Type B pancreatic cell (in vitro differentiated cells): Measurements from ENCODE around the gene JAG2. TPM values are rescaled to one million over a fixed set of nuclear protein-coding genes. Genes with fewer than 3 reads are reported as not detected.
A peak's percentile ranks its signal among the peaks of the same experiment; 100 is the strongest.

Experiments
- DNase-seq: peaks from one replicate; pipeline ENCODE4 v3.0.0; 2021; ENCODE audit warnings: mixed read lengths; ENCODE audit not compliant: unreplicated experiment; ENCODE audit errors: extremely low spot score
- H3K27ac Mint-ChIP-seq: 2 replicates; pipeline ENCODE4 v1.8.0; 2021; ENCODE audit warnings: mild to moderate bottlenecking, mixed read lengths
- H3K27me3 Mint-ChIP-seq: 2 replicates; pipeline ENCODE4 v1.8.0; 2021; ENCODE audit warnings: mixed read lengths
- H3K36me3 Mint-ChIP-seq: 2 replicates; pipeline ENCODE4 v1.8.0; 2021; ENCODE audit warnings: mixed read lengths
- H3K4me1 Mint-ChIP-seq: one replicate; pipeline ENCODE4 v1.8.0; 2021; ENCODE audit warnings: mixed read lengths; ENCODE audit not compliant: unreplicated experiment
- H3K4me3 Mint-ChIP-seq: 2 replicates; pipeline ENCODE4 v1.8.0; 2021; ENCODE audit warnings: mild to moderate bottlenecking, mixed read lengths
- H3K9me3 Mint-ChIP-seq: 2 replicates; pipeline ENCODE4 v1.8.0; 2021; ENCODE audit warnings: mixed read lengths
- microRNA-seq: library from miRNA; unstranded; fragments of <30 nt; microRNA quantifications from one replicate; pipeline ENCODE4, GENCODE V29; 2020
- total RNA-seq: library from RNA; stranded (reverse); gene quantifications from 2 replicates; pipeline ENCODE4 v1.2.1, GENCODE V29; 2021; ENCODE audit warnings: low replicate concordance
- TF ChIP-seq, protein P1 (sequence below): fragments of 200-600 bp; sonication (generic); conservative IDR thresholded peaks from 2 replicates; pipeline ENCODE4 v1.5.0; 2021; ENCODE audit warnings: antibody characterized with exemption, mild to moderate bottlenecking

Gene JAG2
- total RNA-seq, 1 donor from 2014 or later, result 16.5 TPM

DNA sequence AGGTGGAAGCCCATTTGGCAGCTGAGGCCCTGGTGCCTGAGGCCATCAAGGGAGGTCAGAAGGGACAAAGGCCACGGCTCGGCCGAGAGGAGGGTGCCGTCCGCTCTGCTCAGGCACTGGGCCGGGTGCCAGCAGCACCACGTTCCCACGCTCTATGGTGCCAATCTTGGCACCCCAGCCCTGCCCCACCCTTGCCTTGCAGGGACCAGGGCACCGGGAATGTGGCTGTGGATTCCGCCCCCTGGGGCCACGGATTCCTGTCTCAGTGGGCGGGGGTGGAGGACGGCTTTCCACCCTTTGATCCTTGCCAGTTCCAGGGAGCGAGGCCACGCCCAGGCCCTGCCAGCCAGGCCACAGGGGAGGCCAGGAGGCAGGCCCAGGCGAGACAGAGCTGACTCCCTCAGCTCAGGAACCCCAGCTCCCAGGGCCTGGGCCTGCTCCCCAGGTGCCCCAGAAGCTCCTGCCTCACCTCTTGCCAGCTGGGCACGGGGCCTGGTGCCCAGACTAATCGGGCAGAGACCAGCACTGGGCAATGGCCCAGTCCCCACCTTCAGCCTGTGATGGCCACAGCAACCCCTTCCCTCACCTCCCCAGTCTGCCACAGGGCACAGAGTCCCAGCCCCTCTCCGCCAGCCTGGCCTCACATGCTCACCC is 76.9 kb downstream of the JAG2 start:
- DNase-seq, result no peak
- TF ChIP-seq, protein P1, sequence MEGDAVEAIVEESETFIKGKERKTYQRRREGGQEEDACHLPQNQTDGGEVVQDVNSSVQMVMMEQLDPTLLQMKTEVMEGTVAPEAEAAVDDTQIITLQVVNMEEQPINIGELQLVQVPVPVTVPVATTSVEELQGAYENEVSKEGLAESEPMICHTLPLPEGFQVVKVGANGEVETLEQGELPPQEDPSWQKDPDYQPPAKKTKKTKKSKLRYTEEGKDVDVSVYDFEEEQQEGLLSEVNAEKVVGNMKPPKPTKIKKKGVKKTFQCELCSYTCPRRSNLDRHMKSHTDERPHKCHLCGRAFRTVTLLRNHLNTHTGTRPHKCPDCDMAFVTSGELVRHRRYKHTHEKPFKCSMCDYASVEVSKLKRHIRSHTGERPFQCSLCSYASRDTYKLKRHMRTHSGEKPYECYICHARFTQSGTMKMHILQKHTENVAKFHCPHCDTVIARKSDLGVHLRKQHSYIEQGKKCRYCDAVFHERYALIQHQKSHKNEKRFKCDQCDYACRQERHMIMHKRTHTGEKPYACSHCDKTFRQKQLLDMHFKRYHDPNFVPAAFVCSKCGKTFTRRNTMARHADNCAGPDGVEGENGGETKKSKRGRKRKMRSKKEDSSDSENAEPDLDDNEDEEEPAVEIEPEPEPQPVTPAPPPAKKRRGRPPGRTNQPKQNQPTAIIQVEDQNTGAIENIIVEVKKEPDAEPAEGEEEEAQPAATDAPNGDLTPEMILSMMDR, result no peak
- peaks cover 11% of the 10 kb centered on the region for H3K4me1 Mint-ChIP-seq
- H3K27ac Mint-ChIP-seq, result peak overlapping the region; percentile 86
- H3K9me3 Mint-ChIP-seq, result no peaks in the 10 kb centered on the region
- H3K27me3 Mint-ChIP-seq, result peaks cover 3% of the 10 kb centered on the region
- peak overlapping the region; percentile 87 for H3K4me3 Mint-ChIP-seq
- H3K36me3 Mint-ChIP-seq, result peaks cover 5% of the 10 kb centered on the region

DNA sequence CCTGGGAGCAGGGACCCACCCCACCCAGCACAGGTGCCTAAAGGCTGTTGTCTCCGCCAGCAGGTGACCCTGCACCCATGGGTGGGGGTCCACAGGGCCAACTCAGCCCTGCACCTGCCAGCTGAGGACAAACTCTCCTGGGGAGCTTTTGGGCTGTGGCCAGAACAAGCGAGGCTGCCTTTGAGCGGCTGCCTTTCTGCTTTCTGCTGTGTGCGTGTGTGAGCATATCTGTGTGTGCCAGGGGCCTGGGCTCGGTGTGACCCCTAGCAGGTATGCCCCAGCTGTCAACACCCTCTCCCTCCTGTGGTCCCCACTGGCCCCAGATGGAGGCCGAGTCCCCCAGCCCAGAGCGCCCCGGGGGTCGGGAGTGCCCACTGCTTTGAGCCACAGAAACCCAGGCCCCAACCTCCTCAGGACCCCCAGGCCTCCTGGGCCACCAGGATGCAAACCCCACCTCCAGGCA is 77.5 kb downstream of the JAG2 start:
- DNase-seq, result no peak
- H3K9me3 Mint-ChIP-seq, result no peaks in the 10 kb centered on the region
- peaks cover 11% of the 10 kb centered on the region for H3K4me1 Mint-ChIP-seq

More for the DNA sequence above, 77.5 kb downstream of the JAG2 start:
- Mint-ChIP-seq H3K27ac (peak overlapping the region; percentile 86), H3K36me3 (peaks cover 4% of the 10 kb centered on the region), H3K27me3 (peaks cover 3% of the 10 kb centered on the region), H3K4me3 (no peak overlapping the region)
- TF ChIP-seq, protein P1, result no peak

Small RNA genes lying within 50 kb of the gene (microRNA-seq; reads per million reads assigned to microRNA genes)
- 1.7 reads per million for gene MIR6765

Other genes with a start within 250 kb of the JAG2 start
- gene PLD4, start 243.9 kb downstream of the JAG2 start, total RNA-seq, result 0.17 TPM in 2 replicates
- gene AHNAK2, start 190.4 kb downstream of the JAG2 start, total RNA-seq, result 1.1 and 2.0 TPM in 2 replicates
- 16.2 and 18.8 TPM in 2 replicates for gene CLBA1, start 183.0 kb downstream of the JAG2 start, total RNA-seq
- 21.2 and 29.7 TPM in 2 replicates for gene CDCA4, start 147.7 kb downstream of the JAG2 start, total RNA-seq
- gene GPR132, start 103.3 kb downstream of the JAG2 start, total RNA-seq, result 0.24 and 0.33 TPM in 2 replicates
- 33.3 and 49.6 TPM in 2 replicates for gene NUDT14, start 12.5 kb upstream of the JAG2 start, total RNA-seq
- gene BTBD6, start 79.8 kb upstream of the JAG2 start, total RNA-seq, result 38.8 and 44.7 TPM in 2 replicates
- 39.8 and 47.7 TPM in 2 replicates for gene BRF1, start 132.2 kb upstream of the JAG2 start, total RNA-seq
- 77.7 and 101 TPM in 2 replicates for gene PACS2, start 146.0 kb upstream of the JAG2 start, total RNA-seq
- gene TEX22, start 229.8 kb upstream of the JAG2 start, total RNA-seq, result 0.76 and 4.1 TPM in 2 replicates